GM12892 (cell line): ENCODE data around the gene SYCN.

Source experiments
- POLR2A ChIP-seq: IDR thresholded peaks from 2 replicates; pipeline ENCODE4 v1.6.1; 2011; ENCODE audit warnings: low read depth, low read length, control low read depth
- POLR2AphosphoS5 ChIP-seq: IDR thresholded peaks from 2 replicates; pipeline ENCODE4 v1.6.1; 2011; ENCODE audit warnings: low read depth, low read length, control low read depth
- TAF1 ChIP-seq: IDR thresholded peaks from 2 replicates; pipeline ENCODE4 v1.6.1; 2011; ENCODE audit warnings: low read depth, mild to moderate bottlenecking, control low read depth, low read length, borderline replicate concordance

GRCh38 chr19:39163621-39164020 lies 40.4 kb downstream of the SYCN start:
- TF ChIP-seq POLR2A: no peak
- TF ChIP-seq POLR2AphosphoS5: no peak
- TF ChIP-seq TAF1: no peak
